WTC11 (cell line): Measurements from ENCODE around the gene TEX28.
"Not testable (repeated sequence)": the region's sequence is repeated elsewhere in the genome, so short reads cannot be mapped to it uniquely, and the experiment has no call there.

Source experiments
- CBFB ChIP-seq: sonication (generic); formaldehyde crosslinking; IDR thresholded peaks from 2 replicates; pipeline ENCODE4 v1.8.1; 2022; ENCODE audit warnings: mild to moderate bottlenecking, low read depth, missing genetic modification reagents
- CREB1 ChIP-seq: sonication (generic); formaldehyde crosslinking; IDR thresholded peaks from 2 replicates; pipeline ENCODE4 v1.8.0; 2023; ENCODE audit warnings: mild to moderate bottlenecking, missing genetic modification reagents
- CTCF ChIP-seq: fragments of 200-600 bp; IDR thresholded peaks from 2 replicates; pipeline ENCODE4 v1.8.0; 2022; ENCODE audit warnings: antibody characterized with exemption
- E2F1 ChIP-seq: sonication (generic); formaldehyde crosslinking; IDR thresholded peaks from 2 replicates; pipeline ENCODE4 v1.8.0; 2022; ENCODE audit warnings: mild to moderate bottlenecking, missing genetic modification reagents
- SP1 ChIP-seq: sonication (generic); formaldehyde crosslinking; conservative IDR thresholded peaks from 2 replicates; pipeline ENCODE4 v1.8.1; 2022; ENCODE audit warnings: missing genetic modification reagents
- USF1 ChIP-seq: sonication (generic); formaldehyde crosslinking; IDR thresholded peaks from 2 replicates; pipeline ENCODE4 v1.8.0; 2022; ENCODE audit warnings: mild to moderate bottlenecking, missing genetic modification reagents
- ZNF138 ChIP-seq: sonication (generic); formaldehyde crosslinking; conservative IDR thresholded peaks from 2 replicates; pipeline ENCODE4 v1.8.1; 2022; ENCODE audit warnings: mild to moderate bottlenecking, moderate library complexity, missing genetic modification reagents
- ZNF512 ChIP-seq: sonication (generic); formaldehyde crosslinking; IDR thresholded peaks from 2 replicates; pipeline ENCODE4 v1.8.1; 2022; ENCODE audit warnings: missing genetic modification reagents, borderline replicate concordance
- TF ChIP-seq, protein P1 (sequence below): sonication (generic); formaldehyde crosslinking; conservative IDR thresholded peaks from 2 replicates; pipeline ENCODE4 v1.8.1; 2022; ENCODE audit warnings: mild to moderate bottlenecking, missing genetic modification reagents
- TF ChIP-seq, protein P2 (sequence below): sonication (generic); formaldehyde crosslinking; IDR thresholded peaks from 2 replicates; pipeline ENCODE4 v1.8.1; 2022; ENCODE audit warnings: mild to moderate bottlenecking, moderate library complexity, missing genetic modification reagents
- TF ChIP-seq, protein P3 (sequence below): sonication (generic); formaldehyde crosslinking; IDR thresholded peaks from 2 replicates; pipeline ENCODE4 v1.8.1; 2023; ENCODE audit warnings: mild to moderate bottlenecking, missing genetic modification reagents, borderline replicate concordance
- TF ChIP-seq, protein P4 (sequence below): fragments of 250-450 bp; sonication (Bioruptor Pico); conservative IDR thresholded peaks from 2 replicates; pipeline ENCODE4 v1.9.0; 2021; ENCODE audit warnings: mild to moderate bottlenecking

- TF ChIP-seq, protein P1, sequence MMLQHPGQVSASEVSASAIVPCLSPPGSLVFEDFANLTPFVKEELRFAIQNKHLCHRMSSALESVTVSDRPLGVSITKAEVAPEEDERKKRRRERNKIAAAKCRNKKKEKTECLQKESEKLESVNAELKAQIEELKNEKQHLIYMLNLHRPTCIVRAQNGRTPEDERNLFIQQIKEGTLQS (CRISPR knock-in tag): not testable (repeated sequence)
- TF ChIP-seq CREB1 (CRISPR knock-in tag); CBFB (CRISPR knock-in tag); CTCF; ZNF512 (CRISPR knock-in tag); ZNF138; USF1 (CRISPR knock-in tag); SP1 (CRISPR knock-in tag); E2F1 (CRISPR knock-in tag): not testable (repeated sequence)
- TF ChIP-seq, protein P2, sequence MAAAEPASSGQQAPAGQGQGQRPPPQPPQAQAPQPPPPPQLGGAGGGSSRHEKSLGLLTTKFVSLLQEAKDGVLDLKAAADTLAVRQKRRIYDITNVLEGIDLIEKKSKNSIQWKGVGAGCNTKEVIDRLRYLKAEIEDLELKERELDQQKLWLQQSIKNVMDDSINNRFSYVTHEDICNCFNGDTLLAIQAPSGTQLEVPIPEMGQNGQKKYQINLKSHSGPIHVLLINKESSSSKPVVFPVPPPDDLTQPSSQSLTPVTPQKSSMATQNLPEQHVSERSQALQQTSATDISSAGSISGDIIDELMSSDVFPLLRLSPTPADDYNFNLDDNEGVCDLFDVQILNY (CRISPR knock-in tag): not testable (repeated sequence)
- TF ChIP-seq, protein P3, sequence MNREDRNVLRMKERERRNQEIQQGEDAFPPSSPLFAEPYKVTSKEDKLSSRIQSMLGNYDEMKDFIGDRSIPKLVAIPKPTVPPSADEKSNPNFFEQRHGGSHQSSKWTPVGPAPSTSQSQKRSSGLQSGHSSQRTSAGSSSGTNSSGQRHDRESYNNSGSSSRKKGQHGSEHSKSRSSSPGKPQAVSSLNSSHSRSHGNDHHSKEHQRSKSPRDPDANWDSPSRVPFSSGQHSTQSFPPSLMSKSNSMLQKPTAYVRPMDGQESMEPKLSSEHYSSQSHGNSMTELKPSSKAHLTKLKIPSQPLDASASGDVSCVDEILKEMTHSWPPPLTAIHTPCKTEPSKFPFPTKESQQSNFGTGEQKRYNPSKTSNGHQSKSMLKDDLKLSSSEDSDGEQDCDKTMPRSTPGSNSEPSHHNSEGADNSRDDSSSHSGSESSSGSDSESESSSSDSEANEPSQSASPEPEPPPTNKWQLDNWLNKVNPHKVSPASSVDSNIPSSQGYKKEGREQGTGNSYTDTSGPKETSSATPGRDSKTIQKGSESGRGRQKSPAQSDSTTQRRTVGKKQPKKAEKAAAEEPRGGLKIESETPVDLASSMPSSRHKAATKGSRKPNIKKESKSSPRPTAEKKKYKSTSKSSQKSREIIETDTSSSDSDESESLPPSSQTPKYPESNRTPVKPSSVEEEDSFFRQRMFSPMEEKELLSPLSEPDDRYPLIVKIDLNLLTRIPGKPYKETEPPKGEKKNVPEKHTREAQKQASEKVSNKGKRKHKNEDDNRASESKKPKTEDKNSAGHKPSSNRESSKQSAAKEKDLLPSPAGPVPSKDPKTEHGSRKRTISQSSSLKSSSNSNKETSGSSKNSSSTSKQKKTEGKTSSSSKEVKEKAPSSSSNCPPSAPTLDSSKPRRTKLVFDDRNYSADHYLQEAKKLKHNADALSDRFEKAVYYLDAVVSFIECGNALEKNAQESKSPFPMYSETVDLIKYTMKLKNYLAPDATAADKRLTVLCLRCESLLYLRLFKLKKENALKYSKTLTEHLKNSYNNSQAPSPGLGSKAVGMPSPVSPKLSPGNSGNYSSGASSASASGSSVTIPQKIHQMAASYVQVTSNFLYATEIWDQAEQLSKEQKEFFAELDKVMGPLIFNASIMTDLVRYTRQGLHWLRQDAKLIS (CRISPR knock-in tag): not testable (repeated sequence)
- TF ChIP-seq, protein P4, sequence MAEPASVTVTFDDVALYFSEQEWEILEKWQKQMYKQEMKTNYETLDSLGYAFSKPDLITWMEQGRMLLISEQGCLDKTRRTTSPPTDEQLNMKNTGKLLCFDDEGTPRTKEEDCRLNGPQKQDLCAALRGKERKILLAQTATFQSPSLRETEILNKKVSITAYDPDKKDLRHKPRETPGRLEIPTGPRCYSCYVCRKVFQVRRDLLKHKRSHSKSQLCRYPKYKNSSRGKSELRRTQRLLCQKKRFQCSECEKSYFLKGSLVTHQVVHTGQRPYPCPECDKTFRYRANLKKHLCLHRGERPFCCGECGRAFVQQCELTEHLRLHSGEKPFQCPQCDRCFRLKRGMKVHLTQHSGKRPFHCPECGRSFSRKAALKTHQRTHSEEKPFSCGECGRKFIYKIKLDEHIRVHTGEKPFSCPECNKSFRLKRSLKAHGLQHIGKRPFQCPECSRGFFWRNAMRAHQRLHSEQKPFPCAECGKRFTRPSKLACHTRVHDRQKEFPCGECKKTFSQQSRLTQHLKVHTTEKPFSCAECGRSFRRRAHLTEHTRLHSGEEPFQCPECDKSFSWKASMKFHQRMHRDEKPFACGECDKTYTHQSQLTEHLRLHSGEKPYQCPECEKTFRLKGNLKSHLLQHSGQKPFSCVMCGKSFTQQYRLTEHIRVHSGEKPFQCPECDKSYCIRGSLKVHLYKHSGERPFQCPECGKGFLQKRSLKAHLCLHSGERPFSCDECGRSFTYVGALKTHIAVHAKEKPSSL: not testable (repeated sequence)
These were observed 61.3 kb downstream of the TEX28 start for GRCh38 chrX:154233620-154234019.
